HG03432 (cell line): ENCODE data around the gene TIGD7.

Experiments used
- ATAC-seq: cut with Tn5 transposase; IDR thresholded peaks from one replicate; pipeline ENCODE4 v1.9.1; 2021; ENCODE audit warnings: mild to moderate bottlenecking, moderate library complexity; ENCODE audit not compliant: unreplicated experiment

TIGD7 gene

DNA sequence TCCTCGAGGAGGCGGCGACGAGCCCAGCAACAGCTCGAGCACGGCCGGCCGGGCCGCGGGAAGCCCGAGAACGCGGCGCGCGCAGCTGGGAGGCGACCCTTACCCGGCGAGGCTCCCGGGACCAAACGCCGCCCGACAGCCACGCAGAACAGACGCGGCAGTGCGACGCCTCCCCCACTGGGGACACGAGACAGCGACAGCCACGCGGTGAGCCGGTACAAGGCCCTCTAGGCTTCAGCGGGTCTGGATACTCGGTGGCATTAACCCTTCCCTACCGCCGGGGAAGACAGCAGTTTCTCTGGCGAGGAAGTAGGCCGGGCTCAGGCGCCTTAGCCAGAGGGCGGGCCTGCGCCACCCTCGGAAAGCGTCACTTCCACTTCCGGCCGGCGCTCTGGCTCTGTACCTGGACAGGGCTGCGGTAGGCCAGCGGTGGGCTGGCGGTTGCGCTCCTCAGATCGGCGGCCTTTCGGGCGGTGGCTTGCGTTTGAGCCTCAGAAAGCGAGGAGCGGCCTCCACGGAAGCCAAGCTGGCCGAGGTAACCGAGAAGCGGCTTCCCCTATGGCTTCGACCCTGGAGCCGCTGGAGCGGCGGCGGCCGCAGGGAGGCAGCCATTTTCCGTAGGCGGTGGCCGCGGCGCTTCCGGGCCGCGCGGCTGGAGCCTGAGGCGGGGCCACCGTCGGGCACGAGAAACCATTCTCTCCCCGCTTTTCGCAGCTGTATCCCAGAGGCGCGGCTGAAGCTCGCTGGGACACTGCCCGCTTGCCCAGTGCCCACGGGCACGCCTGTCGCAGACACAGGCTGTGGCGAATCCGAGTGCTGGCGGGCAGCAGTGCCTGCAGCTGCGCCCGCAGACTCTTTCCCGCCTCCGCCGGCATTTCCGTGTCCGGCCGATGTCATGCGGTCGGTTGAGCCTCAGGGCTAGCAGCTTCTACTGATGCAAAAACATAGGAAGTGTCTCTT, at the start of gene TIGD7, which contains the start of gene ZNF75A:
Gene TIGD7, minus strand, starts transcription at position 322 of the 960 bp plus-strand sequence. CDS start 4,816 bp downstream, outside the sequence.
Gene ZNF75A, plus strand, starts transcription at position 389 of the 960 bp plus-strand sequence. CDS start 2,932 bp downstream, outside the sequence.
- peak; percentile 95 for ATAC-seq

- no peak for ATAC-seq
Observed at GRCh38 chr16:3349175-3349574, 43.9 kb upstream of the TIGD7 start.

DNA sequence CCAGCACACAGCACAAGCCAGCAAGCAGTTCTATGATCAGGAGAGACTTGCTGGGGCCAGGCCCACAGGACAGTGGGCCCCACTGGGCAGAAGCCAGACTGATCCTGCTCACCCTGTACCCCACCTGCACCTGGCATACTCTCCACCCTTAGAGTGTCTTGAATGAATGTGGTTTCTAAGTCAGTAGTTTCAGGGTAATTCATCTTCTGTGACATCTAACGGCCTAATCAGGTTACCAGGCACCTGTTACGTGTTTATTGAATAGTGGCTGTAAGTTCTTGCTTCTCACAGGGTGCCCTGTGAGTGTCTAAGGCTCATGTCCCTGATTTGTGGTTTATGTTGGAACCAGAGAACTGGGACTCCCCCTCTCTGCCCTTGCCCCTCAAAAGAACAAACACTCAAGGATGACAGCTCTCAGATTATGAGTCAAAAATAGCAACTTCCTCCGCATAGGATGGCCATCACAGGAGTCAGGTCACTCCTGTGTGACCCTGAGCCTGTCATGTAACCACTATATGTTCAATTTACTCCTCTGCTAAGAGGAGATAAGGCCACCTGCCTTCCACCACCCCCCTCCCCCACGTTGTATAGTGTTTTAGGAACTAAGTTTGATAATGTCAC, 43.4 kb upstream of the TIGD7 start:
- ATAC-seq = no peak

GRCh38 chr16:3347586-3347985, 42.4 kb upstream of the TIGD7 start:
- ATAC-seq = no peak

DNA sequence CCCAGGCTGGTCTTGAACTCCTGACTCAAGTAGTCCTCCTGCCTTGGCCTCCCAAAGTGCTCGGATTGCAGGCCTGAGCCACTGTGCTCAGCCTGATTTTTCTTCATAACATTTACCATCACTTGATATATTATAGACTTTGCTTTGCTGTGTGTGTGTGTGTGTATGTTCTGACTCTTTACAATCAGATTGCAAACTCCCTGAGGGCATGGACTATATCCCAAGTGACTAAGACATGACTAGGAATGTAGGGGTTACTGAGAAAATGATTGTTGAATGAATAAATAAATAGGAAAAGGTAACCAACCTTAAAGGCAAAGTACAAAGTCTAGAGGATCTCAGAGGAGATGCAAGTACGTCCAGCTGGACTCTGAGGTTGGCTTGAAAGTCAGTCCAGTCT, 40.8 kb upstream of the TIGD7 start:
- ATAC-seq = no peak

DNA sequence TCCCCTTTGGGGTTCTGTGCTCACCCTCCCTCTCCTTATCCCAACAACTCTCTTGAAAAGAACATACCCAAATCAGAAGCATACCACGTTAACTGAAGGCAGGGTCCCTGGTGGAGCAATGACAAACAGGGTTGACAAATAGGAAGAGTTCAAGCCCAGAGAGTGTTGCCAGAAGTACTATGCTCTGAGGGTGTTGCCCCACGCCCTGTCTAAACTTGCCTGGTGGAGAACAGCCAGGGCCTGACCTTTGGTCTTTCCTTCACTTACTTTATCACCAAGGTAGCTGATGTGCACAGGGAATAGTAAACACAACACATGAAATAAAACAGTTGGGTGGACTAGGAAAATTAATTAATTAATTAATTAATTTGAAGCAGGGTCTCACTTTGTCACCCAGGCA, 23.4 kb upstream of the TIGD7 start:
- ATAC-seq = no peak

DNA sequence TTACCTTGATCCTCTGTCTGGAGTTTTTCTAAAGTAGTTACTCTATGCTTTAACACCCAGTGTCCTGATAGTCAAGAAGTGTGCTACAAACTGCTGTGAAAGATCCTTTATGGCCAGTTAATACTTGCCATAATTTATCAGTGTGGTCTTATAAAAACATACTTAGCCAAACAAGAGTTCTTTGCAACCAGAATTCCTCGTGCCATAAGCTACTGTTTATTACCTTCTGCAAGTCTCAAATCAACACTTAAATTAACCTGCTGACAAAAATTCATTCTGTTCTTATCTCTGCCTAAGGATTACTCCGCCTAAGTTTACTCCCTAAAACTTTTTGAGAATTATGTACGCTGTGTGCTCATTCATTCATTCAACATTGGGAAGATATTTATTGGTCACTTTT, 22.9 kb upstream of the TIGD7 start:
- ATAC-seq = no peak

DNA sequence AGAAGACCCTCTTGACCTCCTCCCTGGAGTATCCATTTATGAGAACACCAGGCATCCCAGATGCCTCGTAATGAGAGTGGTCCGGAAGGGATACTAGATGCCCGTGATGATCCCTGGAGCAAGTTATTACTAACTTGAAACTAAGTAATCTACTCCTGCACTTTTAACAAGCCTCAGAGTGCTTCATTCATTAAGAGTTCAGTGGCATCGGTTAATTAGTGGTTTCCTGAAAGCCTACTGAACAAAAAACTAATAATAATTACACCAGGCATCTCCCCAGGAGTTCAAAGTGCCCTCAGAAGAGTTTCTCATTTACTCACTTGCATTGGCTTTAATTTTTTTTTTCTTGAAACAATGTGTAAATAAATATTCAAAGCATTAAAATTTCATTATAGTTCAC, 22.3 kb upstream of the TIGD7 start:
- ATAC-seq = no peak

DNA sequence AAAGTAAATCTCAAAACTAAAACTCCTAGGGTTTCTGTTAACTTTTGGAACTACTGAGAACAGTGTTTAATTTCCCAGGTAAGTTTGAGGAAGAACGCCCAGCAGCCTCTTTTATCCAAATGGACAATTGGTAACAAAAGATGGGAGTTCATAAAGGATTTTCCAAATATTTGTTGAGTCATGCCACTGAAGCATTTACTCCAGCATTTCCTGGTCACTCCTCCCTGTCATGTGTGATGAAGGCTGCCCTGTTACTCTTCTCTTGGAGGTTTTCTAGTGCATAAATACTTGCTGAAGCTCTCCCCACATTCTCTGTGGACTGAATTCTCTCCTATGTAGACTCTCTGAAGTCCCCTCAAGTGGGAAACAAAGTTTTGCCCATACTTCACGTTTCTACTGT, 16.6 kb upstream of the TIGD7 start:
- ATAC-seq = no peak

GRCh38 chr16:3317315-3317999, 12.2 kb upstream of the TIGD7 start:
- ATAC-seq = no peak

DNA sequence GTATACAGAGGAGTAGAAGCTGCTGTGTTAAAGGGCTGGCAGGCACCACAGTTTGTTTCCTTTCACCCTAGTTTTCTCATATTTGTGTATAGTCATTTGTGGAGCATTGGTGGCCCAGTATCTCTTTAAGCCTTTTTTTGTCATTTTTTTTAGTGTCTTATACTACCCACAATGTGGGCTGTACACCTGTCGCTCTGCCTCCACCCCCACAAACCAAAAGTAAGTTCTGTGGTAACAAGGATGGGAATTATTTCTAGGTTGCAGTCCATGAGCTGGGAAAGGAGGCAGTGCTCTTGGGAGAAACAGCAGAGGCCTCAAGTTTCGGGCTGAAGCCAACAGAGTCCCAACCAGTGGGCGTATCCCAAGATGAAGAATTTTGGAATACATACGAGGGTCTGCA, 6.3 kb upstream of the TIGD7 start:
- no peak for ATAC-seq

DNA sequence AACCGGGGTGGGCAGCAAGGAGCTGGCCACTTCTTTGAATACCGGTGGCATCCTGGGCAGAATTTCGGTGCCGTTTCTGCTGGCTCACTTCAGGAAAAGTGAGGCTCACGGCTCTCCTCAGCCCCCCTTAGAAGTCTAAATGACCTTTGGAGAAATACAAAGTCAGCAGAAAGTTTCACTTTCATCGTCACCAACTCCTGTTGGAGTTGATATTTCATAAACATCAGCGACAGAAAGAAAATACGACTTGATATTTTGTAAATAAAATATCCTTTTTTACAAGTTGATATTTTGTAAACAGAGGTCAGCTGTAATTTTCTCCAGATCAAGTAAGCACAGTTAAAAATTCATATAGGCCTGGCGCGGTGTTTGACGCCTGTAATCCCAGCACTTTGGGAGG, 848 bp upstream of the TIGD7 start:
- no peak for ATAC-seq

DNA sequence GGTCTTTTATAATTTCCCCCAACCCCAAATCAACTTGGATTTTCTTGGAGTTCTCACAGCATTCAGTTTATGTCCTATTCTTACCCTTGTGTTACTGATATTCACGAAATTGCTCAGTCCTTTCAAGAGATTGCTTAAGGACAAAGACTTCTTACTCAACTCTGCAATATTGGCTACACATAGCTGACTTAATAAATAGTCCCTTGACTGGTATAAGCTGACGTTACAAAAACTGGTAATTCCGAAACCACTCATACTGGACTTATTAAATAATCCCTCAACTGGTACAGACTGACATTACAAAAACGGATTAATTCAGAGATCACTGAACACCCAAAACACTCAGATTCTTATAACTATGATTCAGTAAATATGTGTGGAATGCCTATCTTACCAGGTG, 860 bp downstream of the TIGD7 start:
- ATAC-seq = no peak

DNA sequence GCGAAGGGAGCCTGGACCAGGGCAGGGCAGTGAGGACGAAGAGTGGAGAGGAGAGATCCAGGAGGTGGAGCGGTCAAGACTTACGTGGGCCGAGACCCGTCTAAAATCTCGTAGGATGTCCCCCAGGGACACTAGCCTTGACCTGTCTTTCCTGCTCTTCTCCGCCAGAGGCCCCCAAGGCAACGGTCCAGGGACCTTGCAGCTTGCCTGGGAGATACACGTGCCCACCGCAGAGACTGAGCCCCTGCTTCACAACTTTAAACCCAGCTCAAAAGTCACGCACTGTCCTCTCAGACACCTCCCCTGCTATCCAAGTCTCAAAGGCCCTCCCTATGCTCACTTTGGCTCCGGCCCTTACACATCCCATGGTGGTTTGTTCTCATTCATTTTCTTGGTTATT, 9.4 kb downstream of the TIGD7 start:
- ATAC-seq = no peak

GRCh38 chr16:3295209-3295608, 10.0 kb downstream of the TIGD7 start:
- ATAC-seq = no peak

- no peak for ATAC-seq
Observed at GRCh38 chr16:3292604-3293003, 12.6 kb downstream of the TIGD7 start.

GRCh38 chr16:3289998-3290673, 15.1 kb downstream of the TIGD7 start:
- ATAC-seq = no peak

GRCh38 chr16:3285131-3285530, 20.1 kb downstream of the TIGD7 start:
- no peak for ATAC-seq

DNA sequence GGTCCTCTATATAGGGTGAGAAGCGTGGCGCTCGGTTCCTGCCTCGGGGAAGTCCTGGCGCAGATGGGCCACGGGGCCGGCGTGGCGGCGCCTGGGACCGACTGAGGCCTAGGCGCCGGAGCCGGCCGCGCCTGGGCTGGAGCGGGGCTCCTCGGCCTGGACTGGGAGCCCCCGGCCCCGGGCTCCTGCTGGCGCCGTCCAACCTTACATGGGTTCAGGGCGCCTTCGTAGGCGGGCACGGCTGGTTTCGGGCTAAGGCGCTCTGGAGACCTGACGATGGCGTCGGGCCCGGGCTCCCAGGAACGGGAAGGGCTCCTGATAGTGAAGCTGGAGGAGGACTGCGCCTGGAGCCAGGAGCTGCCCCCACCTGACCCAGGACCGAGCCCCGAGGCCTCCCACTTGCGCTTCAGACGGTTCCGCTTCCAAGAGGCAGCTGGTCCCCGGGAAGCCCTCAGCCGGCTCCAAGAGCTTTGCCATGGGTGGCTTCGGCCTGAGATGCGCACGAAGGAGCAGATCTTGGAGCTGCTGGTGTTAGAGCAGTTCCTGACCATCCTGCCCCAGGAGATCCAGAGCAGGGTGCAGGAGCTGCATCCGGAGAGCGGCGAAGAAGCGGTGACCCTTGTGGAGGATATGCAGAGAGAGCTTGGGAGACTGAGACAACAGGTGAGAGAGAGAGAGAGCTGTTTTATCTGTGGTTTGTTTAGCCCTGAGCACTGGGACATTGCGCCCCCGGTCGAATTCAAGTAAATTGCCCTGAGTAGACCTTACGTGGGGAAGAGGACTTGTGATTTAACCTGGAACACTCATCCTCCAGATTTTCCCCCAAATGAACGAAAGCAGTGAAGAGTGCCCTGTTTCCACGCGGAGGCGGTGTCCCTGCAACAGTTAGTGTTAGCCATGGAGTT, 21.4 kb downstream of the TIGD7 start:
- ATAC-seq = no peak
